OCI-LY1 (cell line): ENCODE measurements around the gene ERCC4.

Experiments
- H2AFZ ChIP-seq: fragments of 200-600 bp; sonication (generic), shearing (Covaris generic); 2 replicates; pipeline ENCODE4 v1.6.0; 2014; ENCODE audit warnings: antibody characterized with exemption, mild to moderate bottlenecking, low read length
- H3F3A ChIP-seq: fragments of 200-600 bp; sonication (generic), shearing (Covaris generic); 2 replicates; pipeline ENCODE4 v1.6.0; 2014; ENCODE audit warnings: mild to moderate bottlenecking, antibody characterized with exemption, low read length, moderate library complexity; ENCODE audit not compliant: insufficient read depth
- H3K27ac ChIP-seq: fragments of 200-600 bp; sonication (generic); 2 replicates; pipeline ENCODE4 v1.5.1; 2014; ENCODE audit warnings: low read length, mixed run types, mild to moderate bottlenecking, low read depth; ENCODE audit not compliant: poor library complexity, severe bottlenecking
- H3K27me3 ChIP-seq: fragments of 200-600 bp; sonication (generic); 2 replicates; pipeline ENCODE4 v1.6.0; 2014; ENCODE audit warnings: antibody characterized with exemption, mild to moderate bottlenecking, low read length, moderate library complexity; ENCODE audit not compliant: insufficient read depth
- H3K36me3 ChIP-seq: fragments of 200-600 bp; sonication (generic); 2 replicates; pipeline ENCODE4 v1.6.1; 2014; ENCODE audit warnings: mild to moderate bottlenecking, antibody characterized with exemption, low read length, moderate library complexity, mixed read lengths; ENCODE audit not compliant: insufficient read depth
- H3K4me1 ChIP-seq: fragments of 200-600 bp; sonication (generic); 2 replicates; pipeline ENCODE4 v1.5.1; 2014; ENCODE audit warnings: mild to moderate bottlenecking, low read length, moderate library complexity; ENCODE audit not compliant: insufficient read depth, severe bottlenecking
- H3K4me2 ChIP-seq: fragments of 200-600 bp; sonication (generic), shearing (Covaris generic); 2 replicates; pipeline ENCODE4 v1.6.1; 2014; ENCODE audit warnings: low read length
- H3K4me3 ChIP-seq: fragments of 200-600 bp; sonication (generic); 2 replicates; pipeline ENCODE4 v1.5.1; 2014; ENCODE audit warnings: low read length, low read depth, mild to moderate bottlenecking, mixed read lengths; ENCODE audit not compliant: poor library complexity, severe bottlenecking
- H3K79me2 ChIP-seq: fragments of 200-600 bp; shearing (Covaris generic); 2 replicates; pipeline ENCODE4 v1.6.1; 2016; ENCODE audit warnings: mixed run types, low read length, mixed read lengths; ENCODE audit not compliant: insufficient read depth
- H3K9ac ChIP-seq: fragments of 200-600 bp; sonication (generic), shearing (Covaris generic); 2 replicates; pipeline ENCODE4 v1.6.1; 2014; ENCODE audit warnings: mild to moderate bottlenecking, low read length, mixed read lengths
- H3K9me2 ChIP-seq: fragments of 200-600 bp; sonication (generic), shearing (Covaris generic); 2 replicates; pipeline ENCODE4 v1.6.1; 2014; ENCODE audit warnings: low read depth, mild to moderate bottlenecking, low read length, mixed read lengths
- H3K9me3 ChIP-seq: fragments of 200-600 bp; shearing (Covaris generic); 2 replicates; pipeline ENCODE4 v1.6.1; 2014; ENCODE audit warnings: low read length, mixed read lengths
- H4K20me1 ChIP-seq: fragments of 200-600 bp; sonication (generic), shearing (Covaris generic); 2 replicates; pipeline ENCODE4 v1.6.0; 2016; ENCODE audit warnings: mild to moderate bottlenecking, low read length; ENCODE audit not compliant: insufficient read depth
- CTCF ChIP-seq: fragments of 200-600 bp; sonication (generic), shearing (Covaris generic); IDR thresholded peaks from 2 replicates; pipeline ENCODE4 v1.5.1; 2017; ENCODE audit warnings: mild to moderate bottlenecking, antibody characterized with exemption, low read length, moderate library complexity, mixed read lengths
- EZH2 ChIP-seq: fragments of 200-600 bp; sonication (generic), shearing (Covaris generic); IDR thresholded peaks from 2 replicates; pipeline ENCODE4 v1.8.0; 2017; ENCODE audit warnings: borderline replicate concordance, mixed run types, mild to moderate bottlenecking, antibody characterized with exemption, low read length, moderate library complexity, mixed read lengths

The ERCC4 gene

GRCh38 chr16:13883276-13883675 is 36.7 kb upstream of the ERCC4 start:
- no peaks in the 10 kb centered on the region for H3K79me2 ChIP-seq
- H3K9me3 ChIP-seq: peaks cover 5% of the 10 kb centered on the region; the same call in 1 of the 2 replicates
- no peaks in the 10 kb centered on the region for H3K9me2 ChIP-seq
- no peak overlapping the region for H3K27ac ChIP-seq
- H3K4me2 ChIP-seq: no peak overlapping the region
- H2AFZ ChIP-seq: no peak overlapping the region
- no peaks in the 10 kb centered on the region for H3F3A ChIP-seq
- no peaks in the 10 kb centered on the region for H3K27me3 ChIP-seq
- H3K4me3 ChIP-seq: no peak overlapping the region
- no peaks in the 10 kb centered on the region; the same call in 1 of the 2 replicates for H3K36me3 ChIP-seq
- no peak for TF ChIP-seq EZH2
- no peak for TF ChIP-seq CTCF
- H3K9ac ChIP-seq: no peak overlapping the region
- no peaks in the 10 kb centered on the region for H4K20me1 ChIP-seq
- H3K4me1 ChIP-seq: no peaks in the 10 kb centered on the region

- Histone ChIP-seq H3K27ac (no peak overlapping the region), H3K4me2 (no peak overlapping the region), H3K36me3 (no peaks in the 10 kb centered on the region; the same call in 1 of the 2 replicates), H3K9ac (no peak overlapping the region), H3K4me3 (no peak overlapping the region), H2AFZ (no peak overlapping the region), H3K79me2 (no peaks in the 10 kb centered on the region), H4K20me1 (no peaks in the 10 kb centered on the region), H3F3A (no peaks in the 10 kb centered on the region), H3K9me3 (peaks cover 5% of the 10 kb centered on the region; the same call in 1 of the 2 replicates), H3K9me2 (no peaks in the 10 kb centered on the region), H3K27me3 (no peaks in the 10 kb centered on the region), H3K4me1 (no peaks in the 10 kb centered on the region)
- TF ChIP-seq EZH2 (no peak), CTCF (no peak)
These were observed 36.1 kb upstream of the ERCC4 start for GRCh38 chr16:13883881-13884280.

- no peaks in the 10 kb centered on the region; the same call in 1 of the 2 replicates for H3K36me3 ChIP-seq
These were observed 34.3 kb upstream of the ERCC4 start for GRCh38 chr16:13885700-13886099.

More at GRCh38 chr16:13885700-13886099, 34.3 kb upstream of the ERCC4 start:
- no peak overlapping the region for H3K4me3 ChIP-seq
- no peak overlapping the region for H2AFZ ChIP-seq
- H3K27ac ChIP-seq: no peak overlapping the region
- H3K79me2 ChIP-seq: no peaks in the 10 kb centered on the region
- H3K4me1 ChIP-seq: no peaks in the 10 kb centered on the region
- no peaks in the 10 kb centered on the region for H3F3A ChIP-seq
- H3K9me3 ChIP-seq: peaks cover 5% of the 10 kb centered on the region; the same call in 1 of the 2 replicates
- TF ChIP-seq EZH2 (no peak), CTCF (no peak)
- H4K20me1 ChIP-seq: no peaks in the 10 kb centered on the region
- no peaks in the 10 kb centered on the region for H3K9me2 ChIP-seq
- no peak overlapping the region for H3K9ac ChIP-seq
- 0 out of 2 replicates have a peak, but pooled peaks cover 4% of the 10 kb centered on the region for H3K27me3 ChIP-seq
- no peak overlapping the region for H3K4me2 ChIP-seq
